ENCODE data around the gene LENG8. TPM values are rescaled to one million over a fixed set of nuclear protein-coding genes. Genes with fewer than 3 reads are reported as not detected.
"Not testable (repeated sequence)": the region's sequence is repeated elsewhere in the genome, so short reads cannot be mapped to it uniquely, and the experiment has no call there.

LENG8 gene
- total RNA-seq, 1 experiment from 2014 or later, result 196 TPM

DNA sequence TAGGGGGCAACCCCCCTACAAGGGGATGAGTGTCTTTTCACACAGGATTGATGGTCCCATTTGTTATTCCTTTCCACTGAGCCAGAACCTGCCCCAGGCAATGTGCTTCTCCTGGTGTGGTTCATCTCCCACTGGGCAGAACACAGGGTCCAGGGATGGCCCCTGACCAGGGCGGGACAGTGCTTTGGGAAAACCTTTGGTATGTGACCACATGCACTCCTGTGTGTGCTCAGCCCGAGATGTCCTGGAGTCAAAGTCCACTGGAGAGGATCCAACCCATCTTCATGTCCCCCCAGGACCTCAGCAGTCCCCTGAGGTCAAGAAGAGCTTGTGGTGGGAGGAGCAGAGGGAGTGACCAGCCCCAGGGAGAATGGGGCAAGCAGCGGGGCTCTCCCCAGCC is 59.5 kb downstream of the LENG8 start:
- DNase-seq (ENCODE audit: low read depth, low spot score); H4K20me1 ChIP-seq (ENCODE audit: insufficient read depth); H3K27me3 ChIP-seq (ENCODE audit: insufficient read depth, low read length); H3K9me2 ChIP-seq (ENCODE audit: insufficient read depth); BruUV-seq (replicated peaks); H3K27ac ChIP-seq (ENCODE audit: low read depth, low read length); H3K9ac ChIP-seq (ENCODE audit: low read length); CTCF ChIA-PET; H3K79me2 ChIP-seq (ENCODE audit: insufficient read depth, low read length); H3K4me1 ChIP-seq (ENCODE audit: control insufficient read depth in 1 of 2, insufficient read depth in 2 of 2, low read length in 2 of 2); H3K9me3 ChIP-seq (ENCODE audit: control insufficient read depth in 1 of 2, insufficient read depth in 1 of 2, low read depth in 1 of 2, low read length in 2 of 2); H3K4me2 ChIP-seq (ENCODE audit: low read length); H3K4me3 ChIP-seq (replicated peaks in 1 of 2; ENCODE audit: low read depth in 1 of 2, low read length in 2 of 2); H2AFZ ChIP-seq (ENCODE audit: low read depth, low read length, poor library complexity, severe bottlenecking); RAD21 ChIA-PET (ENCODE audit: low non-redundant PET in 1 of 2, low total read pairs in 2 of 2, uncharacterized antibody in 2 of 2, unreplicated experiment in 2 of 2); intact Hi-C loops (cut with micrococcal nuclease); H3K36me3 ChIP-seq (ENCODE audit: control insufficient read depth in 1 of 2, insufficient read depth in 2 of 2, low read length in 2 of 2); POLR2A ChIA-PET; ATAC-seq: not testable (repeated sequence)

DNA sequence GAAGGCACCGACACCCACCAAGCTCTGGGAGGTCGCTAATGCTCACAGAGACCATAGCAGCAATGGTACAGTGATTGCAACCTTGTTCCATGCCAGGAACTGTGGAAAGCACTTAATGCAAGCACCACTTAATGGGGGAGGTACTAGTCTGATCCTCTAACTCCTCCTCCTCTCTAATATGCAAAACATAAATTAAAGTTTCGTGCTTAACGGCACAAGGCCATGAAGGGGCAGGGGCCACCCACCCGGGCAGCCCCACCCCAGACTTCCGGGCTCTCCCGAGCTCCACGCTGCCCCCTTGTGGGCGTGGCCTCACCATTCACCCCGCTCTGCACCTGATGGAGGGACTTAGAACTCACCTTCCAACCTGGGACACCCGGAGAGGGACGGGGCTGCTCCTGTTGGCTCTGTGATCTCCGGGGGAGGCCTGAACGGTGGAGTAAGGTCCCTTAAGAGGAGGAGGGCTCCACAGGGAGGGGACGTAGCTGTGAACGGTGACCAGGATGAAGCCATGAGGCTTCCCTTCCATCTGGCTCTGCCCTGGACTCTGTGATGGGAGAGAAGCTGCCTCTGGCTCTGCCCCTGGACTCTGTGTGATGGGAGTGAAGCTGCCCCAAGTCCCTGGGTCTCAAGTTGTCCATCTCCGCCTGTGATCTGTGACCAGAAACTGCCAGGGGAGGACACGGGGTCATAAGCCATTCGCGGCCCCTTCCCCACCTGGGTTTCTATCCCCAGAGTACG is 60.4 kb downstream of the LENG8 start:
- ATAC-seq, result peak; percentile 96
- H3K9me2 ChIP-seq (ENCODE audit: insufficient read depth); H3K36me3 ChIP-seq (ENCODE audit: control insufficient read depth in 1 of 2, insufficient read depth in 2 of 2, low read length in 2 of 2); H3K4me1 ChIP-seq (ENCODE audit: control insufficient read depth in 1 of 2, insufficient read depth in 2 of 2, low read length in 2 of 2); intact Hi-C loops (cut with micrococcal nuclease); H3K27ac ChIP-seq (ENCODE audit: low read depth, low read length); BruUV-seq (replicated peaks); DNase-seq (ENCODE audit: low read depth, low spot score); H3K9me3 ChIP-seq (ENCODE audit: control insufficient read depth in 1 of 2, insufficient read depth in 1 of 2, low read depth in 1 of 2, low read length in 2 of 2); H3K4me3 ChIP-seq (replicated peaks in 1 of 2; ENCODE audit: low read depth in 1 of 2, low read length in 2 of 2); H2AFZ ChIP-seq (ENCODE audit: low read depth, low read length, poor library complexity, severe bottlenecking); POLR2A ChIA-PET; H4K20me1 ChIP-seq (ENCODE audit: insufficient read depth); H3K79me2 ChIP-seq (ENCODE audit: insufficient read depth, low read length); H3K4me2 ChIP-seq (ENCODE audit: low read length); H3K27me3 ChIP-seq (ENCODE audit: insufficient read depth, low read length); RAD21 ChIA-PET (ENCODE audit: low non-redundant PET in 1 of 2, low total read pairs in 2 of 2, uncharacterized antibody in 2 of 2, unreplicated experiment in 2 of 2); H3K9ac ChIP-seq (ENCODE audit: low read length): not testable (repeated sequence)
- TF ChIP-seq, protein P1, sequence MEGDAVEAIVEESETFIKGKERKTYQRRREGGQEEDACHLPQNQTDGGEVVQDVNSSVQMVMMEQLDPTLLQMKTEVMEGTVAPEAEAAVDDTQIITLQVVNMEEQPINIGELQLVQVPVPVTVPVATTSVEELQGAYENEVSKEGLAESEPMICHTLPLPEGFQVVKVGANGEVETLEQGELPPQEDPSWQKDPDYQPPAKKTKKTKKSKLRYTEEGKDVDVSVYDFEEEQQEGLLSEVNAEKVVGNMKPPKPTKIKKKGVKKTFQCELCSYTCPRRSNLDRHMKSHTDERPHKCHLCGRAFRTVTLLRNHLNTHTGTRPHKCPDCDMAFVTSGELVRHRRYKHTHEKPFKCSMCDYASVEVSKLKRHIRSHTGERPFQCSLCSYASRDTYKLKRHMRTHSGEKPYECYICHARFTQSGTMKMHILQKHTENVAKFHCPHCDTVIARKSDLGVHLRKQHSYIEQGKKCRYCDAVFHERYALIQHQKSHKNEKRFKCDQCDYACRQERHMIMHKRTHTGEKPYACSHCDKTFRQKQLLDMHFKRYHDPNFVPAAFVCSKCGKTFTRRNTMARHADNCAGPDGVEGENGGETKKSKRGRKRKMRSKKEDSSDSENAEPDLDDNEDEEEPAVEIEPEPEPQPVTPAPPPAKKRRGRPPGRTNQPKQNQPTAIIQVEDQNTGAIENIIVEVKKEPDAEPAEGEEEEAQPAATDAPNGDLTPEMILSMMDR (IDR thresholded peaks at IDR 0.05 in 2 of 3, conservative IDR thresholded peaks at IDR 0.05 in 1 of 3; ENCODE audit: borderline replicate concordance in 1 of 3, insufficient read depth in 1 of 3, low read depth in 2 of 3, low read length in 2 of 3), result 0 out of 6 replicates have a peak, but pooled peaks of 2 of the 3 experiments have one; percentile 7 to 12
- 0 out of 2 replicates have a peak, but pooled peaks have one; percentile 19 for TF ChIP-seq ELF1 (IDR thresholded peaks at IDR 0.05; ENCODE audit: borderline replicate concordance, low read depth)
- CTCF ChIA-PET, result interaction anchor here (1.0 kb wide), 1 partner anchor 28 kb away, joined by 4 read pairs; no protein-coding TSS in a partner anchor

Other genes starting within 250 kb of the LENG8 start
- gene RPS9, start 248.3 kb upstream of the LENG8 start, total RNA-seq (2021; ENCODE audit: unreplicated experiment), result 1,666 TPM
- gene LILRB3, start 226.2 kb upstream of the LENG8 start, total RNA-seq (2021; ENCODE audit: unreplicated experiment), result 0.12 TPM
- gene LILRA6, start 206.4 kb upstream of the LENG8 start, total RNA-seq (2021; ENCODE audit: unreplicated experiment), result not detected
- not detected for gene LILRB5, start 191.9 kb upstream of the LENG8 start, total RNA-seq (2021; ENCODE audit: unreplicated experiment)
- not detected for gene LILRB2, start 168.1 kb upstream of the LENG8 start, total RNA-seq (2021; ENCODE audit: unreplicated experiment)
- not detected for gene LILRA5, start 136.0 kb upstream of the LENG8 start, total RNA-seq (2021; ENCODE audit: unreplicated experiment)
- not detected for gene LILRA4, start 110.0 kb upstream of the LENG8 start, total RNA-seq (2021; ENCODE audit: unreplicated experiment)
- 0.89 TPM for gene LAIR1, start 84.3 kb upstream of the LENG8 start, total RNA-seq (2021; ENCODE audit: unreplicated experiment)
- gene TTYH1, start 33.7 kb upstream of the LENG8 start, total RNA-seq (2021; ENCODE audit: unreplicated experiment), result 0.37 TPM
- 9.0 TPM for gene LENG9, start 14.6 kb downstream of the LENG8 start, total RNA-seq (2021; ENCODE audit: unreplicated experiment)
- gene CDC42EP5, start 24.1 kb downstream of the LENG8 start, total RNA-seq (2021; ENCODE audit: unreplicated experiment), result 0.64 TPM
- not detected for gene LAIR2, start 53.6 kb downstream of the LENG8 start, total RNA-seq (2021; ENCODE audit: unreplicated experiment)
- not detected for gene LILRA2, start 124.6 kb downstream of the LENG8 start, total RNA-seq (2021; ENCODE audit: unreplicated experiment)
- not detected for gene LILRA1, start 144.4 kb downstream of the LENG8 start, total RNA-seq (2021; ENCODE audit: unreplicated experiment)
- gene LILRB1, start 181.3 kb downstream of the LENG8 start, total RNA-seq (2021; ENCODE audit: unreplicated experiment), result not detected
- not detected for gene LILRB4, start 213.8 kb downstream of the LENG8 start, total RNA-seq (2021; ENCODE audit: unreplicated experiment)

Measured in HCT116 (cell line).